ENCODE data around the gene GMIP.

Gene GMIP

DNA sequence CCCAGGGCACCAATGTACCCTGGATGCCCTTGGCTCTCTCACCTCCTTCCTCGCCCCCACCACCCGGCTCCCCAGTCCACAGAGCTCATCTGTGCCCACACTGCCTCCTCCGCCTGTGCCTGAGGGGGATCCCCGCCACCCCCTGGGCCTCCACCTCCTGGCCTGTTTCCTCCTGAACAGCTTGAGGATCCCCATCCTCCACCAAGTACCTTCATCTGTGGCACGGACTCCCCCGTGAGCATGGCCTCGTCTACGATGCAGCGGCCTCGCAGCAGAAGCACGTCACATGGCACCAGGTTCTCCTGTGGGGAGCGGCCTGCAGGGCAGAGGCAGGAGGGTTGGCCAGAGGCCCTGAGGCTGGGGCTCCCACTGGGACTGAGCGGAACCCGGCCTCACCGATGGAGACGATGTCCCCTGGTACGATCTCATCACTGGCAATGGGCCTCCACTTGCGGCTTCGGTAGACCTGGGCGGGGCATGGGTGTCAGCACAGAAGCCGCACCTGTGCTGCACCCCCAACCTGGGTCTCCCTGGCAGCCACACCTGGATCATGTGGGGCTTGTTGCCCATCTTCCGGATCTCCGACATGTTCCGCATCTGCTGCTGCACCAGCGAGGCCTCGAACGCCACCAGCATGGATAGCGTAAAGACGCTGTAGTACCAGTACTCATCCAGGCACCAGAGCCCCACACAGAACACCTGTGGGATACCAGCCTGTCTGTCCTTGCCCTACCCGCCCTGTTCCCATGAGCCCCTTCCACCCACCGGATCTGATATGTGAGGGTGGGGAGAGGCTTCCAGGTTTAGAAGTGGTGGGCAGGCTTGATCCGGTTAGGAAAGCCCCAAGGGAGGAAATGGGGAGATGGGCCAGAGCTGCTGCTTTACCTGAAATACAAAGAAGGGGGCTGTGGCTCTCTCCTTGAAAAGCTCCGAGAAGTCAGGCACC is 13.3 kb upstream of the GMIP start:
- DNase-seq: no peak

- DNase-seq: no peak
Observed at GRCh38 chr19:19655641-19656343, 12.3 kb upstream of the GMIP start.

DNA sequence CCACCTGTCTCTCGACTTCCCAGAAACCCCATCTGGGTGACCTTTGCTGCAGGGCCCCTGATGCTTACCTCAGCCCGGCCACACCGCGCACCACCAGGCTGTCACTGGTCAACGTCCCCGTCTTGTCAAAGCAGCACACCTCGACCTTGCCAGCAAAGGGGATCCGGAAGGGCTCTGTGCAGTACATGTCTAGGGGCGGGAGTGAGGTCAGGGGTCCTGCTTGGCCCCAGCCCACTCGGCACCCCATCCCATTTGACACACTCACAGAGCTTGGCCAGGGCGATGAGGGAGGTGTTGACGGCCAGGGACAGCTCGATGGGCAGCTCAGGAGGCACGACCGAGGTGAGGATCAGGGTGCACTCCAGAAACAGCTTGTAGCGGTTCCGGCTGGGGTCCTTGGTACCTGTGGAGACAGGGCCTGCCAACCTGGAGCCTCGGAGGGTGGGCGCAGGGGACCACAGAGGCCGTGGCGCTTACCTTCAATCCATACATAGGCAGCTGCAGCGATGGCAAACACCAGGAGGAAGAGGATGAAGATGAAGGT is 11.7 kb upstream of the GMIP start:
- no peak for DNase-seq

DNA sequence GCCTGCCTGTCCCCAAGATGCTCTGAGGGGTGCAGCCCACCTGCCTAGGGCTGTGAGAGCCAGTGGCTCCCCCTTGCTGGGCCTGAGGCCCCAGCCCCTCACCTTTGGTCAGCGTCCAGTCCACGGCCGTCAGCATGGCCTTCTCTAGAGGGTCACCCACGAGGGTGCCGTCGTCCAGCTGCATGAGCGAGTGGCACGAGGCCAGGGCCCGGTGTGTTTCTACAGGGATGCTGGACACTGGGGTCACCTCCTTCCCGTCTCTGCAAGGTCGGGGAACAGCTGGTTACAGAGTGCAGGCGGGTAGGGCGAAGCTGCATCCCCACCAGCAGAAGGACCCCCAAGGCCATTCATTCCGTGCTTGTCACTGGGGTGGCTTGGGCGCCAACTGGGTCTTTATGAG is 11.0 kb upstream of the GMIP start:
- DNase-seq: no peak

- no peak for DNase-seq
Observed at GRCh38 chr19:19653597-19654147, 10.2 kb upstream of the GMIP start.

DNA sequence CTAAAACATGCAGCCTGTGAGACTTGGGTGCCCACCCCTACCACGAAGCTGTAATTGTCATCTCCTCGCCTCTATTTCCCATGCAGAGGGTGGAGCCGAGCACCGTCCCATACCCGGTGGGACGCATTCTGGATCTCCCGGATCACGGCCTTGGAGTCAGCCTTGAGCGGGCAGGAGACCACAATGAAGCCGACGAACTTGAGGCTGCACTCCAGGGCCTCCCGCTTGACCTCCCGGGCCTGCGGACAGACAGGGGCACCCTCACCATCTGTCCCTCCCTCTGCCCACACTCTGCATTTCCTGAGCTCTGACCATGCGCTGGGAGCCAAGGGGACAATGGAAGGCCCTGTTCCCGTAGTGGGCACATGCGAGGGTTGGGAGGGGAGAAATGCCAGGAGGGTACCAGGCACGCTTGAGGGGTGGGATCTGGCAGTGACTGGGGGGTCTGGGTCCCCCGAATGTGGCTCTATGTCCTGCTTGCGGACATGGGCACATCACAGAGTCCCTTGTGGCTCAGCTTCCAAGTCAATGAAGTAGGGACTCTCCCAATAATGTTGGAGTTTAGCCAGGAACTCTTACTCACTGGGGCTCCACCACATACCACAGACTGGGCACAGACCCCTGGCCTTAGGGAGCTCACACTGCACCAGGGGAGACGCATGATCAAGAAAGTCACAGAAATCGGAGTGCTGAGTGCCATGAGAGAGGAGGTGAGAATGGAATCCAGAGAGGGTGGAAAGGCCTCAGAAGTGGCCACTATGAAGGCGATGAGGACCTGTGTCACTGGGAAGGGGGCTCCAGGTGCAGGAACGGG is 9.2 kb upstream of the GMIP start:
- no peak for DNase-seq

GRCh38 chr19:19651076-19651475 is 7.6 kb upstream of the GMIP start:
- DNase-seq: no peak

DNA sequence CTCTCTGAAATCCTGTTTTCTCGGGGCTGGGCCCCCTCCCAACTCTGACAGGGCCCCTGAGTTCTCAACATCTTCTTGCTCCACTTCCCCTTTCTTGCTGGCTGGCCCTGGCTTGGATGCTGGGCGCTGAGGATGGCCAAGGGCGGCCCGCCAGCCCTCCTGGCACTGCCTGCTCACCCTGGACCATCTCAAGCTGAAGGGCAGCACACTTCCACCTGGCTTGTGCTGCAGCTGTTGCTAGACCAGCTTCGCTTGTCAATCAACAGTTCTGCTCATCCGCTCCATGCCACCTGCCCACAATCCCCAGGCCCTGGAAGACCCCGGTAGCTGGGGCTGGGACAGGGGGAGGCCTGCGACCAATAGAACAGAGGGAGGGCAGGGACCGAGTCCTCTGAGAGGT is 6.9 kb upstream of the GMIP start:
- no peak for DNase-seq

DNA sequence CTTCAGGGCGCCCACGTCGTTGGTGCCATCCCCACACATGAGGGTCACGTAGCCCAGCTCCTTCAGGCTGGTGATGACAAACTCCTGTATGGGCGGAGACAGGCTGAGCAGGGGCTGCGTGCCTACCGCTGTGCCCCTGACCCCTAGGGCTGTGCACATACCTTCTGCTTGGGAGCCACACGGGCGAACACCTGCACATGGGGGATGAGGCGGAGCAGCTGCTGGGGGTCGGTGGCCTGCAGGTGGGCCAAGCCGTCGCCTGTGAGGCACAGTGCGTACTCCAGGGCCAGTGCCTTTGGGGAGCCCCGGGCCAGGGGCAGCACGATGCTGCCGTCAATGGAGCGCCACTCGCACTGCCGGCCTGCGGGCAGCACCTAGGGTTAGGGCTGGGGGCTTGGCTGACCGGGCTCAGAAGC is 6.1 kb upstream of the GMIP start:
- DNase-seq: no peak

DNA sequence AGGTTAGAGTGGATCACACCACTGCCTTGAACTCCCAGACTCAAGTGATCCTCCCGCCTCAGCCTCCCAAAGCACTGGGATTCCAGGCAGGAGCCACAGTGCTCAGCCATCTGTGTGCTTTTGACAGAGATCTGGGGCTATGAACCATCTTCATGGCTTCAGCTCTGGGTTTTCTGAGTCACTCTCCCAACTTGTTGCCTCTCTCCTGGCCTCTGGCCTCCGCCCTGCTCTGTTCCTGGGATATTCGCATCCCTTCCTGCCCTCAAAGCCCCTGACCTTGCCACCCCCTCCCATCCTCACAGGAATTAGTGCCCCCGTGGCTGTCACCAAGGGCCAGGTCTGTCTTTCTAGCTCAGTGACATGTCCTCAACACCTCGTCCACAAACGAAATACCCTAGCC is 5.7 kb upstream of the GMIP start:
- no peak for DNase-seq

- no peak for DNase-seq
Observed at GRCh38 chr19:19647037-19647835, 3.8 kb upstream of the GMIP start.

GRCh38 chr19:19645233-19645870 is 1.9 kb upstream of the GMIP start:
- DNase-seq: no peak

- DNase-seq: no peak
Observed at GRCh38 chr19:19644054-19644388, 564 bp upstream of the GMIP start.

- no peak for DNase-seq
Observed at GRCh38 chr19:19642506-19643157, 825 bp downstream of the GMIP start.

- no peak for DNase-seq
Observed at GRCh38 chr19:19637523-19638251, 5.8 kb downstream of the GMIP start.

- DNase-seq: no peak
Observed at GRCh38 chr19:19637186-19637522, 6.3 kb downstream of the GMIP start.

DNA sequence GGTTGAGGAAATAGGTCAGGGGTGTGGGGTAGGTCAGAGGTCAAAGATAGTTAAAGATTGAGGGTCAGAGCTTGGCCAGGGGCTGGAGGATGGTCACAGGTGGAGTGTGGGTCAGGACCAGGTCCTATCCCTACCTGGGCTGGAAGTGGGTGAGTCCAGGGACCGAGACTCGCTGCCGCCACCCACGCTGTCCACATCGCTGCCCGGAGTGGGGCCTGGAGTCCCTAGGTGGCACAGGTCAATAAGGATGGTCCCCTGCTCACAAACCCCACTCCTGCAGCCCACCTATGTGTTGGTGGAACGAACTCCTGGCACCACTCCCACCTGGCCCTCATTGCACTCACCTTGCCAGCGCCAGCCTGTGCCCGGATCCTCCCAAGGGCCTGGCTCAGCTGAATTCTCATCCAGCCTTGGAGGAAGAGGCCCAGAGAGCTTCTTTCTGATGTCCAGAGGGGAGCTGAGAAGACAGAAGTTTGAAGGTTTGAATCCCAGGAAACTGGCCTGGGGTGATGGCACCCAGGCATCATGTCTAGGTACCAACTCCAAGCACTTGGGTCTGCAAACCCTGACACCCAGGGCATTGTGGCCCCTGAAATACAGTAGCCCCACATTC is 6.8 kb downstream of the GMIP start:
- no peak for DNase-seq

- DNase-seq: no peak
Observed at GRCh38 chr19:19635313-19635702, 8.1 kb downstream of the GMIP start.

DNA sequence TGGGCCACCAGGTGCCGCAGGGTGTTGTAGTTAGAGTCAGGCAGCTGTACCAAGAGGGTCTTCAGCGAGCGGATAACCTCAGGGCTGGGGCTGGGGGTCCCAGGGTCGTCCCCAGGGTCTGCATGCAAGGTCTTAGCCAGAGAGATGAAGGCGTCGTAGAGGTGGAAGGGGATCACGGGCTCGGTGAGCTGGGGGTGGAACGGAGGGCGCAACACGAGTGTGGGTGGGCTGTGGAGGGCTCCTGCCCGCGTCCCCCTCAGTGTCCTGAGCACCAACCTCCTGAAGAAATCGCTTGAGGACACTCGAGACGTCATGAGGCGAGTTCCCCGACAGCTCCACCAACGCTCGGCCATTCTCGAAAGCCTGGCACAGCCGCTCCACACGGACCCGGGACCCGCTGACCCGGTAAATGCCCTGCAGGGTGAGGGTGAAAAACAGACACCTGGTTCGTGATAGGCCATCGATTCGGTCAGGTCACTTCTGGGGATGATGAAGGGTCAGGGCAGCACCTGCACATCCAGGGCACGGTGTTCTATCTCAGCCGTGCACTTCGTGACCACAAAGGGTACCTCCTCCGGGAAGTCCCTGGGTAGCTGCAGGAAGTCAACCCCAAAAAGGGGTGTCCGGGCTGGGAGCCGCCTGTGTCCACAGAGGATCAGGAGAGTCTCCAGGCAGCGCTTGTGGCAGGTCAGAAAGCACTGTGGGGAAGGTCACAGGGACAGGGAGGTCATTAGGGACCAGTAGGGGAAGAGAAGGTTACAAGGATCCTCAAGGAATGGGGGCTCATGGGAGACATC is 8.7 kb downstream of the GMIP start:
- DNase-seq: no peak
